Activated CD4-positive, alpha-beta T cell treated with anti-CD3 and anti-CD28 coated beads for 36 hours (primary cell): ENCODE data around the gene SLC14A1. TPM values are rescaled to one million over a fixed set of nuclear protein-coding genes. Genes with fewer than 3 reads are reported as not detected.

Source experiments
- ATAC-seq: fragments of 200-7000 bp; cut with Tn5 transposase; one replicate; pipeline ENCODE4 v1.10.0; 2021; ENCODE audit warnings: mild to moderate bottlenecking, moderate library complexity
- CTCF ChIA-PET: fragments of 350-600 bp; sonication (Branson Sonifier 250); formaldehyde crosslinking; loops from one replicate; lab custom pipeline; 2021; ENCODE audit warnings: antibody characterized with exemption; lab: Charles Lee
- POLR2A ChIA-PET: fragments of 350-600 bp; sonication (Branson Sonifier 250); formaldehyde crosslinking; loops from one replicate; lab custom pipeline; 2021; ENCODE audit warnings: antibody characterized with exemption, inconsistent platforms; lab: Charles Lee
- DNase-seq: peaks from one replicate; pipeline ENCODE4 v3.0.0-alpha.2; 2020
- H3K27ac Mint-ChIP-seq: one replicate; pipeline ENCODE4 v1.8.0; 2021; ENCODE audit warnings: mixed read lengths
- H3K27me3 Mint-ChIP-seq: one replicate; pipeline ENCODE4 v1.8.0; 2021; ENCODE audit warnings: mixed read lengths
- H3K36me3 Mint-ChIP-seq: one replicate; pipeline ENCODE4 v1.8.0; 2021; ENCODE audit warnings: low read depth, mixed read lengths
- H3K4me1 Mint-ChIP-seq: one replicate; pipeline ENCODE4 v1.8.0; 2021; ENCODE audit warnings: mixed read lengths
- H3K4me3 Mint-ChIP-seq: one replicate; pipeline ENCODE4 v1.8.0; 2021; ENCODE audit warnings: mild to moderate bottlenecking, moderate library complexity, mixed read lengths
- H3K9me3 Mint-ChIP-seq: one replicate; pipeline ENCODE4 v1.8.0; 2021; ENCODE audit warnings: low read depth, mixed read lengths
- intact Hi-C, 2 experiments: fragments of 100-400 bp; cut with DNase I in 1 of 2; cut with micrococcal nuclease in 1 of 2; formaldehyde crosslinking; loops; one replicate each; pipeline versions ENCODE4 v1.14.2 to v1.15.1; 2022 to 2024; cut with DNase I, micrococcal nuclease
- total RNA-seq, 2 experiments: library from RNA; stranded (reverse); gene quantifications; one replicate each; pipeline ENCODE4 v1.2.3, GENCODE V29; 2021

Gene SLC14A1
- total RNA-seq, 2 experiments from 2014 or later = 1.3 to 1.5 TPM

- ChIA-PET POLR2A (no interaction called here), CTCF (no interaction called here)
- ATAC-seq (no peak), DNase-seq (no peak)
- Mint-ChIP-seq H3K27me3 (peaks cover 25% of the 10 kb centered on the region), H3K27ac (no peak overlapping the region), H3K9me3 (no peaks in the 10 kb centered on the region), H3K4me1 (peaks cover 16% of the 10 kb centered on the region), H3K4me3 (no peak overlapping the region), H3K36me3 (peaks cover 2% of the 10 kb centered on the region)
- intact Hi-C loops = loop anchor here in 1 of 2 experiments (2.0 to 5.0 kb wide), 2 partner anchors 60 to 97 kb away; no protein-coding TSS in a partner anchor
Observed at GRCh38 chr18:45777393-45777792, 53.4 kb downstream of the SLC14A1 start.

DNA sequence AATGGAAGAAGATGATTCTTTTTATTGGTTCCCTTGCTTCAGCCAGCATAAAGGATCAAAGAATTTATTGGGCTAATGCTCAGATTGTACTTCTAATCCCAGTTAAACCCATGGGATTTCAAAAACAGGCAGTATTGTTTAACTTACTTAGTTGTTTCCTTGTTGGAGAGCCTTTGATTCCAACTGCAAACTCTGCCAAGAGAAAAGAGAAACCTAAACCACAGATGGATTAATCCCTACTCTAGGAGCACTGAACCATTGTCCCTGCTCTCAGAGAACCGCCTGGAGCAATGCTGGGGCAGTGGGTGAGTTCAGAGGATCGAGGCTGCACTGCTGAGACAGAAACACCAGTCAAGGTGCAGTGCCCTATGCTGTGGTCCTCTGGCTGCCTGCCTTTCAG, 56.6 kb downstream of the SLC14A1 start:
- POLR2A ChIA-PET = no interaction called here
- H3K4me1 Mint-ChIP-seq = no peaks in the 10 kb centered on the region
- intact Hi-C loops = no loop called here
- H3K27me3 Mint-ChIP-seq = peaks cover 23% of the 10 kb centered on the region
- no peak overlapping the region for H3K4me3 Mint-ChIP-seq
- H3K36me3 Mint-ChIP-seq = peaks cover 2% of the 10 kb centered on the region
- H3K27ac Mint-ChIP-seq = no peak overlapping the region
- ATAC-seq (no peak), DNase-seq (no peak)
- CTCF ChIA-PET = no interaction called here
- H3K9me3 Mint-ChIP-seq = no peaks in the 10 kb centered on the region

DNA sequence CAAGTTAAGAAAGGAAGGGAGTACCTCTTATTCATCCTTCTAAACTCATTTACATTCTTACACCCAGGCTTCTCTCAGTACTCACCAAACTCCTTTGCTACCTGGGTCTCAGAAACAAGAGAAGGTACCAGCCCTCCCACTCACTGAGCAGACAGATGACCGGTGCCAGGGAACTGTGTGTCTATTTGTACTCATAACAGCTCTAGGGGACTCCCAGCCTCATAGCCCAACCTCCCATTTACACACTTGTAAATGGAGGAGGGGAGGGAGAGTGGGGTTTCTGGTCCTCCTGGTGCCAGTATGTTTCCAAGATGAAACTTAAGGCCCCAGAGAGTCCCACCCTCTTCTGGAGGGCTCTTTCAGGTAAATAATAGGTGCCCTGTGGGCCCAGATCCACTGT, 58.7 kb downstream of the SLC14A1 start:
- ChIA-PET POLR2A (no interaction called here), CTCF (no interaction called here)
- peaks cover 15% of the 10 kb centered on the region for H3K27me3 Mint-ChIP-seq
- H3K4me1 Mint-ChIP-seq = no peaks in the 10 kb centered on the region
- ATAC-seq = no peak
- intact Hi-C loops = no loop called here
- H3K27ac Mint-ChIP-seq = no peak overlapping the region
- no peak for DNase-seq
- H3K36me3 Mint-ChIP-seq = no peaks in the 10 kb centered on the region
- H3K9me3 Mint-ChIP-seq = no peaks in the 10 kb centered on the region
- H3K4me3 Mint-ChIP-seq = no peak overlapping the region

- CTCF ChIA-PET = no interaction called here
- Mint-ChIP-seq H3K9me3 (no peaks in the 10 kb centered on the region), H3K4me3 (no peak overlapping the region), H3K36me3 (no peaks in the 10 kb centered on the region), H3K4me1 (no peaks in the 10 kb centered on the region), H3K27ac (no peak overlapping the region), H3K27me3 (peaks cover 10% of the 10 kb centered on the region)
- ATAC-seq (no peak), DNase-seq (no peak)
- POLR2A ChIA-PET = no interaction called here
- intact Hi-C loops = no loop called here
Observed at GRCh38 chr18:45783097-45784075, 59.4 kb downstream of the SLC14A1 start.

GRCh38 chr18:45785134-45785533, 61.2 kb downstream of the SLC14A1 start:
- H3K9me3 Mint-ChIP-seq = no peaks in the 10 kb centered on the region
- H3K36me3 Mint-ChIP-seq = no peaks in the 10 kb centered on the region
- DNase-seq = peak; percentile 17
- H3K27ac Mint-ChIP-seq = no peak overlapping the region
- intact Hi-C loops = no loop called here
- peaks cover 5% of the 10 kb centered on the region for H3K27me3 Mint-ChIP-seq
- ChIA-PET POLR2A (no interaction called here), CTCF (interaction anchor here (0.7 kb wide), 2 partner anchors 63 to 156 kb away, joined by 4 read pairs; no protein-coding TSS in a partner anchor)
- ATAC-seq = peak; percentile 33
- no peak overlapping the region for H3K4me3 Mint-ChIP-seq
- no peaks in the 10 kb centered on the region for H3K4me1 Mint-ChIP-seq

DNA sequence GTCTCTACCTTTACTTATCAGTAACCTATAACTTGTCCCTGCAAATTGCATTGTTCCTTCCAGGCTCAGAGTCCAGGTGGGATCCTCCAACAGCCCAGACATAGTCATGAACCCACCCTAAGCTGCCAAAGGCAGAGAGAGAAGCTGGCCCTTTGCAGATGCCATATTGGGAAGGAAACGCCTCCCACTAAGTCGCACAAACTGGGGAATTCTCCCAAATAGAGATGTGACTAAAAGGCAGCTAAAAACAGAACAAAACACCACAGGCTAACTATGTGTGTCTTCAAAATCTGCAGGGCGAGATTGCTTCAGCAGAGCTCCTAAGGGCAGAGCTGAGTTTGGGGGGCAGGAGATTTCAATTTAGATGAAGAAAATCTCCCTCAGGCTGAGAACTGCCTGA, 63.0 kb downstream of the SLC14A1 start:
- Mint-ChIP-seq H3K27ac (no peak overlapping the region), H3K4me1 (no peaks in the 10 kb centered on the region), H3K36me3 (no peaks in the 10 kb centered on the region), H3K27me3 (peaks cover 2% of the 10 kb centered on the region), H3K4me3 (no peak overlapping the region), H3K9me3 (peaks cover 1% of the 10 kb centered on the region)
- POLR2A ChIA-PET = no interaction called here
- intact Hi-C loops = no loop called here
- CTCF ChIA-PET = interaction anchor here (0.7 kb wide), 1 partner anchor 47 kb away, joined by 3 read pairs; no protein-coding TSS in a partner anchor
- ATAC-seq = no peak
- DNase-seq = no peak

DNA sequence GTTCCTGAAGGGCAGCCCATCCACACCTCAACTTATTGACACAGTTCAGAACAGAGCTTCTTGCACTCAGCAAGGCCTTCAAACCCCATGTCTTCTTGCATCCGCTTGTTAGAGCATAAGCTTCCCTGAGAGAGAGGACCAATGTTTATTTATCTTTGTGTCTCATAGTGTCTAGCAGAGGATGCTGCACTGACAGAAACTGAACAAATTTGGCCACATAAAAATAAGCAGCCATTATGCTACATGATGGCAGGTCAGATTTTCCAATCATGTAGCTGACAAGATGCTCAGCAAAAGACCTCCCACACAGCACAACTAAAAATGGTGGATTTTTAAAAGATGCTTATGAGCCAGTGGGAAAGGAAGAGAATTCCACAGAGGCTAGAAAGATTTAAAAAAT, 63.4 kb downstream of the SLC14A1 start:
- intact Hi-C loops = no loop called here
- ATAC-seq = no peak
- CTCF ChIA-PET = interaction anchor here (0.7 kb wide), 1 partner anchor 47 kb away, joined by 3 read pairs; no protein-coding TSS in a partner anchor
- no peaks in the 10 kb centered on the region for H3K4me1 Mint-ChIP-seq
- no peak for DNase-seq
- no peak overlapping the region for H3K4me3 Mint-ChIP-seq
- no peaks in the 10 kb centered on the region for H3K36me3 Mint-ChIP-seq
- no peak overlapping the region for H3K27ac Mint-ChIP-seq
- H3K9me3 Mint-ChIP-seq = peaks cover 1% of the 10 kb centered on the region
- H3K27me3 Mint-ChIP-seq = peaks cover 2% of the 10 kb centered on the region
- POLR2A ChIA-PET = no interaction called here

GRCh38 chr18:45788861-45789260, 64.9 kb downstream of the SLC14A1 start:
- Mint-ChIP-seq H3K4me1 (no peaks in the 10 kb centered on the region), H3K9me3 (peaks cover 4% of the 10 kb centered on the region), H3K4me3 (no peak overlapping the region), H3K27me3 (no peaks in the 10 kb centered on the region), H3K27ac (no peak overlapping the region), H3K36me3 (no peaks in the 10 kb centered on the region)
- POLR2A ChIA-PET = no interaction called here
- intact Hi-C loops = no loop called here
- ATAC-seq = no peak
- DNase-seq = no peak
- CTCF ChIA-PET = interaction anchor here (1.2 kb wide), 1 partner anchor 63 kb away, joined by 3 read pairs; no protein-coding TSS in a partner anchor

DNA sequence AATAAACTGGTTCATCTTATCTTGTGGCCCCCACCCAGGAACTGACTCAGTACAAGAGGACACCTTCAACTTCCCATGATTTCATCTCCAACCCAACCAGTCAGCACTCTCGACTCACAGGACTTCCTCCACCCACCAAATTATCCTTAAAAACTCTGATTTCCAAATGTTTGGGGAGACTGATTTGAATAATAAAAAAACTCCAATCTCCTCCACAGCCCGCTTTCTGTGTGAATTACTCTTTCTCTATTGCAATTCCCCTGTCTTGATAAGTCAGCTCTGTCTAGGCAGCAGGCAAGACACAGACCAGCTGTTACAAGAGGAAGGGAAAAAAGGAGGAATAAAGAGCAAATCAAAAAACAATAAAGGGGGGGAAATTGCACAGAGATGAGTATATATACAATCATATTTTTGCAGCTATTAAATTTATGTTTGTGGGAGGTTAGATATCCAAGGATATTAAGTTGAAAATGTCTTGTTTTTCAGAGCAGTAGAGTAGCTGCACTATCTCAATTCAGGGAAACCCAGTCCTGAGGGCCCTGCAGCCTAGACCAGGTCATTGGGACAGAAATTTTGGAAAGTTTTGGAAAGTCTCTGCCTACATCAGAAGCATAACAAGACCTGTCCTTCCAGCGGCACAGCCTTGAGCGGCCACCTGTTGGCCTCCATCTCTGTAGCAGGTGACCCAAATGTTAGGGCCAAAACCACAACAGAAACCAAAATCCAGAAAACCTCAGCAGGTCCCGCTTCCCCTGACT, 68.7 kb downstream of the SLC14A1 start:
- intact Hi-C loops = no loop called here
- Mint-ChIP-seq H3K36me3 (no peaks in the 10 kb centered on the region), H3K27ac (no peak overlapping the region), H3K9me3 (peaks cover 4% of the 10 kb centered on the region), H3K4me1 (no peaks in the 10 kb centered on the region), H3K4me3 (no peak overlapping the region), H3K27me3 (no peaks in the 10 kb centered on the region)
- ATAC-seq = no peak
- ChIA-PET POLR2A (no interaction called here), CTCF (no interaction called here)
- DNase-seq = no peak

DNA sequence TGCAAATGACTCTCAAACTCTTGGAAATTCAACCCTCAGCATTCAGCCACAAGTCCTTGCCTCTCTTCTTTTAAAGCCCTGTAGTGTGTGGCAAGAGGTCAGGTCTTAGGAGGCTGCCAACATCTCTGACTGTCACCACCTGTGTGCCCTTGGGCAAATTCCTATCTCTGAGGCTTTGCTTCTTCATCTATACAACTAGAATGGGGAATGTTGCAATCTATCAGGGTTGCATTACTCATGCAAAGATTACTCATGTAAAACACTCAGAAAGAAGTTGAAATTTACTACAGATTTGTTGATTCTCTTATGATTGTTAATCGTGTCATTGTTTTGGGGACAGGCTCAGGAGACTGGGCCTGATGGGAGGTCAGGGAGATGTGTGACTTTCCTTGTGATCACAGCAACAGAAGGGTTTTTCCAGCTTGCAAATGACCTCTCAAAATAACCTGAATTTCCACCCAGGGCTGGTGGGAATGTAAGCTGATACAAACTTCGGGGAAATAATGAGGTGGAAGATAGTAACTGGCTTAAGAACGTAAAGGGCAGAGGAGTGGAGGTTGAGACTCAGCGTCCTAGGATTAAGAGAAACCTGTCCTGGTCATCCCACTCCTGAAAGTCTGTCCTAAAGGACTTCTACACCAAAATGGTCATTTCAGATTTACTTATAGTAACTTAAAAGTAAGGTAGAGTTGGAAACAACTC, 69.4 kb downstream of the SLC14A1 start:
- peak; percentile 33 for ATAC-seq
- Mint-ChIP-seq H3K27me3 (no peaks in the 10 kb centered on the region), H3K36me3 (no peaks in the 10 kb centered on the region), H3K4me1 (no peaks in the 10 kb centered on the region), H3K9me3 (peaks cover 4% of the 10 kb centered on the region), H3K4me3 (no peak overlapping the region), H3K27ac (no peak overlapping the region)
- CTCF ChIA-PET = no interaction called here
- intact Hi-C loops = no loop called here
- DNase-seq = no peak
- POLR2A ChIA-PET = no interaction called here

- ChIA-PET POLR2A (no interaction called here), CTCF (interaction anchor here (0.9 kb wide), 1 partner anchor 8 kb away, joined by 3 read pairs; no protein-coding TSS in a partner anchor)
- H3K4me1 Mint-ChIP-seq = peaks cover 6% of the 10 kb centered on the region
- no peak overlapping the region for H3K4me3 Mint-ChIP-seq
- intact Hi-C loops = no loop called here
- no peak overlapping the region for H3K27ac Mint-ChIP-seq
- H3K9me3 Mint-ChIP-seq = peaks cover 13% of the 10 kb centered on the region
- H3K36me3 Mint-ChIP-seq = peaks cover 10% of the 10 kb centered on the region
- no peak for DNase-seq
- no peak for ATAC-seq
- H3K27me3 Mint-ChIP-seq = peaks cover 10% of the 10 kb centered on the region
Observed at GRCh38 chr18:45801416-45802004, 77.5 kb downstream of the SLC14A1 start.
